ENCODE data around the gene CXCL13. TPM values are rescaled to one million over a fixed set of nuclear protein-coding genes. Genes with fewer than 3 reads are reported as not detected.
"Not testable (repeated sequence)": the region's sequence is repeated elsewhere in the genome, so short reads cannot be mapped to it uniquely, and the experiment has no call there.

The CXCL13 gene
- total and polyA plus RNA-seq, 9 donors: 0.24 to 3.1 (median 0.89) TPM; not detected in 5

DNA sequence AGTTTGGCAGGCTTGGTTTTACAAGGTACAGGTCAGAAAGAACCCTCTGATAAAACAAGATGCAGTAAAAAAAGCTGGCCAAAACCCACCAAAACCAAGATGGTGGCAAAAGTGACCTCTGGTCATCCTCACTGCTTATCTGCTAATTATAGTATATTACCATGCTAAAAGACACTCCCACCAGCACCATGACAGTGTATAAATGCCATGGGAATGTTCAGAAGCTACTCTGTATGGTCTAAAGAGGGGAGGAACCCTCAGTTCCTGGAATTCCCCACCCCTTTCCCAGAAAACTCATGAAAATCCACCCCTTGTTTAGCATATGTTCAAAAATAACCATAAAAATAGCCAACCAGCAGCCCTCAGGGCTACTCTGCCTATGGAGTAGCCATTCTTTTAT is 38.1 kb upstream of the CXCL13 start:
- peaks cover 3% of the 10 kb centered on the region for H3K4me1 ChIP-seq (ENCODE audit: insufficient read depth)
- no peak for DNase-seq
- intact Hi-C loops (cut with DNase I): no loop called here
- no peak overlapping the region for H3K4me3 ChIP-seq
- TF ChIP-seq EP300 (IDR thresholded peaks at IDR 0.05) (no peak), POLR2A (IDR thresholded peaks at IDR 0.05) (no peak)
- TF ChIP-seq, protein P1, sequence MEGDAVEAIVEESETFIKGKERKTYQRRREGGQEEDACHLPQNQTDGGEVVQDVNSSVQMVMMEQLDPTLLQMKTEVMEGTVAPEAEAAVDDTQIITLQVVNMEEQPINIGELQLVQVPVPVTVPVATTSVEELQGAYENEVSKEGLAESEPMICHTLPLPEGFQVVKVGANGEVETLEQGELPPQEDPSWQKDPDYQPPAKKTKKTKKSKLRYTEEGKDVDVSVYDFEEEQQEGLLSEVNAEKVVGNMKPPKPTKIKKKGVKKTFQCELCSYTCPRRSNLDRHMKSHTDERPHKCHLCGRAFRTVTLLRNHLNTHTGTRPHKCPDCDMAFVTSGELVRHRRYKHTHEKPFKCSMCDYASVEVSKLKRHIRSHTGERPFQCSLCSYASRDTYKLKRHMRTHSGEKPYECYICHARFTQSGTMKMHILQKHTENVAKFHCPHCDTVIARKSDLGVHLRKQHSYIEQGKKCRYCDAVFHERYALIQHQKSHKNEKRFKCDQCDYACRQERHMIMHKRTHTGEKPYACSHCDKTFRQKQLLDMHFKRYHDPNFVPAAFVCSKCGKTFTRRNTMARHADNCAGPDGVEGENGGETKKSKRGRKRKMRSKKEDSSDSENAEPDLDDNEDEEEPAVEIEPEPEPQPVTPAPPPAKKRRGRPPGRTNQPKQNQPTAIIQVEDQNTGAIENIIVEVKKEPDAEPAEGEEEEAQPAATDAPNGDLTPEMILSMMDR (IDR thresholded peaks at IDR 0.05): no peak
- no peaks in the 10 kb centered on the region for H3K27me3 ChIP-seq
- H3K9me3 ChIP-seq: no peaks in the 10 kb centered on the region
- H3K36me3 ChIP-seq: no peaks in the 10 kb centered on the region
- no peak overlapping the region for H3K27ac ChIP-seq

DNA sequence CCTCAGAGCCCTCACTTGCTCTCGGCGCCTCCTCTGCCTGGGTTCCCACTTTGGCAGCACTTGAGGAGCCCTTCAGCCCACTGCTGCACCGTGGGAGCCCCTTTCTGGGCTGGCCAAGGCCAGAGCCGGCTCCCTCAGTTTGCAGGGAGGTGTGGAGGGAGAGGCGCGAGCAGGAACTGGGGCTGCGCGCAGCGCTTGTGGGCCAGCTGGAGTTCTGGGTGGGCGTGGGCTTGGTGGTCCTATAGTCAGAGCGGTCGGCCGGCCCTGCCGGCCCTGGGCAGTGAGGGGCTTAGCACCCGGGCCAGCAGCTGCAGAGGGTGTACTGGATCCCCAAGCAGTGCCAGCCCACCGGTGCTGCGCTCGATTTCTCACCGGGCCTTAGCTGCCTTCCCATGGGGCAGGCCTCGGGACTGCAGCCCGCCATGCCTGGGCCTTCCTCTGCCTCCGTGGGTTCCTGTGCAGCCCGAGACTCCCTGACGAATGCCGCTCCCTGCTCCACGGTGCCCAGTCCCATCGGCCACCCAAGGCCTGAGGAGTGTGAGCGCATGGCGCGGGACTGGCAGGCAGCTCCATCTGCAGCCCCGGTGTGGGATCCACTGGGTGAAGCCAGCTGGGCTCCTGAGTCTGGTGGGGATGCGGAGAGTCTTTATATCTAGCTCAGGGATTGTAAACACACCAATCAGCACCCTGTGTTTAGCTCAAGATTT is 35.0 kb upstream of the CXCL13 start:
- H3K27me3 ChIP-seq; H3K9me3 ChIP-seq; H3K4me1 ChIP-seq (ENCODE audit: insufficient read depth); H3K4me3 ChIP-seq; H3K36me3 ChIP-seq; H3K27ac ChIP-seq; intact Hi-C loops (cut with DNase I); DNase-seq: not testable (repeated sequence)
- 94 to 95% (median 95%) methylated on average over 29 to 32 of the region's 32 CpGs for WGBS, 3 donors

DNA sequence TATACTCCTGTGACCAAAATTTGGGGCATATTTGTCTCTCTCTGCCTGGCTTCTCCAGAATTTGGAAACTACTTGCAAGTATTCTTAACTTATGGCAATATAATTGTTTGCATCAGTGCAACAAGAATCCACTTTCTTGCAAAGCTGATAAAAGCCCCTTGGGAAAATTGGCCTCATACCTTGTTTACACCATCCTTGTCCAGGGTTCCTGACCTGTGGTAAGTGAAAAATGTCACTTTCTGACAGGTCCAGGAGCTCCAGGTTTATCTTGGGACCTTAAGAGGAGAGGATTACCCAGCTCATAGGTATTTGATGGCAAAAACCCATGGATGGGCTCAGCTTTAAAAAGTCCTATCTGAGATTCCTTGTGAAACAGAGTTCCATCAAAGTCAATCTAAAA is 29.3 kb upstream of the CXCL13 start:
- Histone ChIP-seq H3K27ac (no peak overlapping the region), H3K27me3 (no peaks in the 10 kb centered on the region), H3K4me3 (no peak overlapping the region), H3K4me1 (ENCODE audit: insufficient read depth) (no peaks in the 10 kb centered on the region), H3K9me3 (no peaks in the 10 kb centered on the region), H3K36me3 (no peaks in the 10 kb centered on the region)
- DNase-seq: no peak
- TF ChIP-seq, protein P1 (IDR thresholded peaks at IDR 0.05): no peak
- TF ChIP-seq EP300 (IDR thresholded peaks at IDR 0.05) (no peak), POLR2A (IDR thresholded peaks at IDR 0.05) (no peak)
- intact Hi-C loops (cut with DNase I): no loop called here

DNA sequence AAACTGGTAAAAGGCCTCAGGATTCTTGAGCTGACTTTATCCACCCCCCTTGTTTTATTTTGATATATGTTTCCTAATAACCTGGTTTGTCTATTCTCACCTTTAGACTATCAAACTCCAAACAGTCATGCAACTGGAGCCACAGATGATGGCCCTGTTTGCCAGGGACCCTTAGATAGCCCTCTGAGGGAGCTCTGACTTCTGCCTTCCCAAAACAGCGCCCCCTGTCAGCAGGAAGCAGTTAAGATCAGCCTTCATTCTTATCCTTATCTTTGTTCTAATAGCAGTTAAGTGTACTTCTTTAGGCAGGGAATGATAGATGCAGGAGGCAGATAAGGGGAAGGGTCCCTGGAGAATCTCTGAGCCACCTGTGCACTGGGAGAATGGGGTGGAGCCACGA is 27.5 kb upstream of the CXCL13 start:
- H3K27ac ChIP-seq: no peak overlapping the region
- no peaks in the 10 kb centered on the region for H3K36me3 ChIP-seq
- no peak overlapping the region for H3K4me3 ChIP-seq
- no peaks in the 10 kb centered on the region for H3K27me3 ChIP-seq
- no peak for DNase-seq
- no peaks in the 10 kb centered on the region for H3K9me3 ChIP-seq
- intact Hi-C loops (cut with DNase I): no loop called here
- no peak for TF ChIP-seq POLR2A (IDR thresholded peaks at IDR 0.05)
- TF ChIP-seq, protein P1 (IDR thresholded peaks at IDR 0.05): no peak
- TF ChIP-seq EP300 (IDR thresholded peaks at IDR 0.05): no peak
- WGBS, 3 donors: 39 to 54% (median 46%) methylated on average over 2 of the region's 2 CpGs
- no peaks in the 10 kb centered on the region for H3K4me1 ChIP-seq (ENCODE audit: insufficient read depth)

DNA sequence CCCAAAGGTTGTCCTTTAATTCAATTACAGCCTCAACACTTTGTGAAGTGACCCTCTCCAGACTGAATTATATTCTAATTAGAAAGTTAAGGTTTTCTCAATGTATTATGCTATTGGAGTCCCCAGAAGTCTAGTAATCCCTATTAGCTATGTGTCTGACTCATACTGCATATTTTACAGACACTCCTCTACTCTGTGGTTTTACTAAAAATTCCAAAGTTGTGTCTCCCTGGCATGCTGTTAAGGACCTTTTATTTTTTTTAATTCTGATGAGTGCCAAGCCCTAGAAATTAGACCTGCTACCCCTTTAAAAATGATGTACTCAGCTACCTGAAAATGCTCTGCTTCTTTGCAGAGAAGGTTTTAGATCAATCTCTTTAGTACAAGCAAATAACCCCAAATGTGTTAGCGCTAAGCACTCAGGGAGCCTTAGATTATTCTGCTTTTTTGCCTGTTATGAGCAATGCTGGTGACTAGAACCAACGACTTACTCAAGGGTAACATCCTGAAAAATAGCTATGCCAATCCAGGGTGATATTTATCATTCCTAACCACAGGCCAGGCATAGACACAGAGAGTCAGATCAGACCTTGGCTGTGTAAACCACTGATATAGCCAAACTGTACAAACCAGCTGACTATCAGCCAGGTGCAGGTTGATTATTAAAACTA is 26.1 kb upstream of the CXCL13 start:
- 45 to 50% (median 49%) methylated on average over 2 of the region's 2 CpGs for WGBS, 3 donors
- no peaks in the 10 kb centered on the region for H3K27me3 ChIP-seq
- DNase-seq: no peak
- intact Hi-C loops (cut with DNase I): no loop called here
- H3K4me1 ChIP-seq (ENCODE audit: insufficient read depth): no peaks in the 10 kb centered on the region
- H3K9me3 ChIP-seq: no peaks in the 10 kb centered on the region
- H3K36me3 ChIP-seq: no peaks in the 10 kb centered on the region
- H3K4me3 ChIP-seq: no peak overlapping the region
- TF ChIP-seq EP300 (IDR thresholded peaks at IDR 0.05) (no peak), POLR2A (IDR thresholded peaks at IDR 0.05) (no peak)
- TF ChIP-seq, protein P1 (IDR thresholded peaks at IDR 0.05): no peak
- H3K27ac ChIP-seq: no peak overlapping the region
